K562 (cell line): ENCODE data around the gene DOCK3. TPM values are rescaled to one million over a fixed set of nuclear protein-coding genes. Genes with fewer than 3 reads are reported as not detected.

Source experiments
- ZBTB11 ChIP-seq, 3 experiments: fragments of 200-800 bp in 1 of 3; fragments of 250-450 bp in 1 of 3; fragments of 450-650 bp in 1 of 3; sonication (Bioruptor Pico) in 1 of 3; sonication (Bioruptor generic) in 1 of 3; formaldehyde crosslinking in 1 of 3; IDR thresholded peaks; 2 replicates each; pipeline versions ENCODE4 v1.6.1 to v1.8.0; 2016 to 2022; ENCODE audit warnings: mild to moderate bottlenecking in 2 of 3, missing genetic modification characterization in 2 of 3, missing compliant biosample characterization in 1 of 3, moderate library complexity in 1 of 3
- ZBTB8A ChIP-seq: fragments of 450-650 bp; IDR thresholded peaks from 2 replicates; pipeline ENCODE4 v1.6.1; 2018; ENCODE audit warnings: mild to moderate bottlenecking, moderate library complexity; ENCODE audit not compliant: partially characterized antibody
- polyA plus RNA-seq, 8 experiments: library from polyadenylated mRNA; depleted of rRNA in 4 of 8; stranded (reverse) in 5 of 8; unstranded in 3 of 8; fragments of >200 nt; fragmentation: Nextera tagmentation in 2 of 8; fragmentation: Illumina TruSeq in 1 of 8; extraction: Ambion mirVana in 2 of 8; extraction: Trizol in 1 of 8; gene quantifications; 2 replicates each; pipeline versions ENCODE4 v1.2.1 to v1.2.3, GENCODE V29; 2011 to 2014; ENCODE audit warnings: inconsistent platforms in 1 of 8, missing spikeins in 1 of 8
- total RNA-seq, 7 experiments: library from RNA; depleted of rRNA in 6 of 7; stranded (reverse); fragments of >200 nt in 6 of 7; fragmentation: Illumina TruSeq in 2 of 7; extraction: Trizol in 2 of 7; gene quantifications; 2 replicates each; pipeline versions ENCODE4 v1.2.1 to v1.2.3, GENCODE V29; 2011 to 2021; ENCODE audit warnings: low replicate concordance in 1 of 7
- TF ChIP-seq, protein P1 (sequence below): sonication (generic); formaldehyde crosslinking; IDR thresholded peaks from 2 replicates; pipeline ENCODE4 v1.8.1; 2023; ENCODE audit warnings: missing genetic modification reagents, mild to moderate bottlenecking, borderline replicate concordance

The DOCK3 gene
- total and polyA plus RNA-seq, 9 of the 15 experiments (the other 6 are each of a cell fraction or from before 2014, with no cell fraction given) = under 0.01 to 0.03 (median 0.01) TPM; not detected in 4

GRCh38 chr3:50926868-50927267, 252.1 kb downstream of the DOCK3 start (continued):
- TF ChIP-seq ZBTB11 (CRISPR knock-in tag; IDR thresholded peaks at IDR 0.05) (no peak), ZBTB8A (no peak)
- TF ChIP-seq, protein P1, sequence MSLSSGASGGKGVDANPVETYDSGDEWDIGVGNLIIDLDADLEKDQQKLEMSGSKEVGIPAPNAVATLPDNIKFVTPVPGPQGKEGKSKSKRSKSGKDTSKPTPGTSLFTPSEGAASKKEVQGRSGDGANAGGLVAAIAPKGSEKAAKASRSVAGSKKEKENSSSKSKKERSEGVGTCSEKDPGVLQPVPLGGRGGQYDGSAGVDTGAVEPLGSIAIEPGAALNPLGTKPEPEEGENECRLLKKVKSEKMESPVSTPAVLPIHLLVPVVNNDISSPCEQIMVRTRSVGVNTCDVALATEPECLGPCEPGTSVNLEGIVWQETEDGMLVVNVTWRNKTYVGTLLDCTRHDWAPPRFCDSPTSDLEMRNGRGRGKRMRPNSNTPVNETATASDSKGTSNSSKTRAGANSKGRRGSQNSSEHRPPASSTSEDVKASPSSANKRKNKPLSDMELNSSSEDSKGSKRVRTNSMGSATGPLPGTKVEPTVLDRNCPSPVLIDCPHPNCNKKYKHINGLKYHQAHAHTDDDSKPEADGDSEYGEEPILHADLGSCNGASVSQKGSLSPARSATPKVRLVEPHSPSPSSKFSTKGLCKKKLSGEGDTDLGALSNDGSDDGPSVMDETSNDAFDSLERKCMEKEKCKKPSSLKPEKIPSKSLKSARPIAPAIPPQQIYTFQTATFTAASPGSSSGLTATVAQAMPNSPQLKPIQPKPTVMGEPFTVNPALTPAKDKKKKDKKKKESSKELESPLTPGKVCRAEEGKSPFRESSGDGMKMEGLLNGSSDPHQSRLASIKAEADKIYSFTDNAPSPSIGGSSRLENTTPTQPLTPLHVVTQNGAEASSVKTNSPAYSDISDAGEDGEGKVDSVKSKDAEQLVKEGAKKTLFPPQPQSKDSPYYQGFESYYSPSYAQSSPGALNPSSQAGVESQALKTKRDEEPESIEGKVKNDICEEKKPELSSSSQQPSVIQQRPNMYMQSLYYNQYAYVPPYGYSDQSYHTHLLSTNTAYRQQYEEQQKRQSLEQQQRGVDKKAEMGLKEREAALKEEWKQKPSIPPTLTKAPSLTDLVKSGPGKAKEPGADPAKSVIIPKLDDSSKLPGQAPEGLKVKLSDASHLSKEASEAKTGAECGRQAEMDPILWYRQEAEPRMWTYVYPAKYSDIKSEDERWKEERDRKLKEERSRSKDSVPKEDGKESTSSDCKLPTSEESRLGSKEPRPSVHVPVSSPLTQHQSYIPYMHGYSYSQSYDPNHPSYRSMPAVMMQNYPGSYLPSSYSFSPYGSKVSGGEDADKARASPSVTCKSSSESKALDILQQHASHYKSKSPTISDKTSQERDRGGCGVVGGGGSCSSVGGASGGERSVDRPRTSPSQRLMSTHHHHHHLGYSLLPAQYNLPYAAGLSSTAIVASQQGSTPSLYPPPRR (CRISPR knock-in tag) = no peak
